GM12892 (cell line): Measurements from ENCODE around the gene CLN5.

Source experiments
- POLR2A ChIP-seq: IDR thresholded peaks from 2 replicates; pipeline ENCODE4 v1.6.1; 2011; ENCODE audit warnings: low read depth, low read length, control low read depth
- POLR2AphosphoS5 ChIP-seq: IDR thresholded peaks from 2 replicates; pipeline ENCODE4 v1.6.1; 2011; ENCODE audit warnings: low read depth, low read length, control low read depth
- TAF1 ChIP-seq: IDR thresholded peaks from 2 replicates; pipeline ENCODE4 v1.6.1; 2011; ENCODE audit warnings: low read depth, mild to moderate bottlenecking, control low read depth, low read length, borderline replicate concordance

GRCh38 chr13:77034881-77035280 lies 43.0 kb downstream of the CLN5 start:
- no peak for TF ChIP-seq POLR2AphosphoS5
- no peak for TF ChIP-seq TAF1
- TF ChIP-seq POLR2A = no peak
